ENCODE measurements around the gene SSU72. TPM values are rescaled to one million over a fixed set of nuclear protein-coding genes. Genes with fewer than 3 reads are reported as not detected.

The SSU72 gene
- total RNA-seq, 2 experiments from 2014 or later, result 95.4 to 101 TPM

DNA sequence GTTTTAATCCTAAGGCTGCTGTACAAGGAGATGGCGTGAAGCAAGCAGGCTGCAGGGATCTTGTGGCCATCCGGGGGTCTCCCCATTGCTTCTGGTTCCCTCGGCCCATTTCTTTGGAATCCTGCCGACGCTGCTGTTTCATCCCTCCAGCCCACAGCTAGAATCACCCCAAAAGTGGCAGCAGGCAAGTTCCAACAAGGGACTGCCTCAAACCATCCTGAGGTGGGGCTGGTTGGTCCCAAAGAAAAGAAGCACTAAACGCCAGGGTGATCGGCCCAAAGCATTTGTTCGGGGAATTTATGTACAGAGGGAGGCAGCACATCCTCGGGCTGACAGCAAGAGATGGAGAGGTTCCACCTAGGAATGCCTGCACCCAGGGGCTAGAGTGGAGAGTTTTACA lies 36.1 kb upstream of the SSU72 start:
- no peak for DNase-seq
- no peaks in the 10 kb centered on the region for H3K9me3 Mint-ChIP-seq
- no peaks in the 10 kb centered on the region for H3K36me3 ChIP-seq (ENCODE audit: insufficient read depth, low read length)
- no peak for ATAC-seq (ENCODE audit: poor library complexity)
- TF ChIP-seq, protein P1, sequence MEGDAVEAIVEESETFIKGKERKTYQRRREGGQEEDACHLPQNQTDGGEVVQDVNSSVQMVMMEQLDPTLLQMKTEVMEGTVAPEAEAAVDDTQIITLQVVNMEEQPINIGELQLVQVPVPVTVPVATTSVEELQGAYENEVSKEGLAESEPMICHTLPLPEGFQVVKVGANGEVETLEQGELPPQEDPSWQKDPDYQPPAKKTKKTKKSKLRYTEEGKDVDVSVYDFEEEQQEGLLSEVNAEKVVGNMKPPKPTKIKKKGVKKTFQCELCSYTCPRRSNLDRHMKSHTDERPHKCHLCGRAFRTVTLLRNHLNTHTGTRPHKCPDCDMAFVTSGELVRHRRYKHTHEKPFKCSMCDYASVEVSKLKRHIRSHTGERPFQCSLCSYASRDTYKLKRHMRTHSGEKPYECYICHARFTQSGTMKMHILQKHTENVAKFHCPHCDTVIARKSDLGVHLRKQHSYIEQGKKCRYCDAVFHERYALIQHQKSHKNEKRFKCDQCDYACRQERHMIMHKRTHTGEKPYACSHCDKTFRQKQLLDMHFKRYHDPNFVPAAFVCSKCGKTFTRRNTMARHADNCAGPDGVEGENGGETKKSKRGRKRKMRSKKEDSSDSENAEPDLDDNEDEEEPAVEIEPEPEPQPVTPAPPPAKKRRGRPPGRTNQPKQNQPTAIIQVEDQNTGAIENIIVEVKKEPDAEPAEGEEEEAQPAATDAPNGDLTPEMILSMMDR (IDR thresholded peaks at IDR 0.05), result no peak
- H3K27ac ChIP-seq (ENCODE audit: low read depth in 1 of 2, low read length in 2 of 2), result no peak overlapping the region
- H3K9me3 ChIP-seq (ENCODE audit: control insufficient read depth in 1 of 2, insufficient read depth in 1 of 2, low read length in 2 of 2), result no peaks in the 10 kb centered on the region
- H3K4me3 ChIP-seq (ENCODE audit: low read length), result no peak overlapping the region
- peak overlapping the region; percentile 70 for H3K27ac Mint-ChIP-seq
- CTCF ChIA-PET, result no interaction called here
- POLR2A ChIA-PET, result no interaction called here
- peaks cover 37% of the 10 kb centered on the region for H3K4me1 Mint-ChIP-seq (ENCODE audit: low read depth)
- peak overlapping the region; percentile 38 for H3K4me3 Mint-ChIP-seq
- H3K4me1 ChIP-seq (ENCODE audit: insufficient read depth, low read length), result peaks cover 33% of the 10 kb centered on the region
- H3K27me3 Mint-ChIP-seq, result no peaks in the 10 kb centered on the region
- H3K36me3 Mint-ChIP-seq (ENCODE audit: low read depth), result peaks cover 16% of the 10 kb centered on the region
- intact Hi-C loops (cut with DNase I, micrococcal nuclease), result no loop called here
- no peaks in the 10 kb centered on the region for H3K27me3 ChIP-seq (ENCODE audit: control insufficient read depth in 1 of 2, insufficient read depth in 2 of 2, low read length in 2 of 2)

DNA sequence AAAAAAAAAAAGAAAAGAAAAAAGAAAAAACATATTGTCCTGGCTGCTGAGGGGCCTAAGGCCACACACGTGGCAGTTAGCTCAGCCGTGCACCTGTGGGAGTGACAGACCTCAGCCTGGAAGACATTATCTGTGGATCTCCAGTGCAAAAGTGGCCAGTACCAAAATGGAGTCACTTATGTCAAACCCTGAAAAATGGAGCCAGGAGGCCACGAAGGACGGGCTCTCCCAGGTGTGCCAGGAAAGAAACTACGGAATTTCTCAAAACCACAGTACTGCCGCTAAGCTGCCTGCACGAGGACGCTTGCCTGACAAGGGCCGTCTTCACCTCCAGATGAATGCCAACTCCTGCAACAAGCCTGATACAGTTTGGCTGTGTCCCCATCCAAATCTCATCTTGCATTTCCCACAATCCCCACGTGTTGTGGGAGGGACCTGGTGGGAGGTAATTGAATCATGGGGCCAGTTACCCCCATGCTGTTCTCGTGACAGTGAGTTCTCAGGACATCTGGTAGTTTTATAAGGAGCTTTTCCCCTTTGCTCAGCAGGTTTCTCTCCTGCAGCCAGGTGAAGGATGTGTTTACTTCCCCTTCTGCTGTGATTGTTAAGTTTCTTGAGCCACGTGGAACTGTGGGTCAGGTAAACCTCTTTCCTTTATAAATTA lies 35.3 kb upstream of the SSU72 start:
- no peak overlapping the region for H3K4me3 Mint-ChIP-seq
- Histone ChIP-seq H3K27me3 (ENCODE audit: control insufficient read depth in 1 of 2, insufficient read depth in 2 of 2, low read length in 2 of 2) (no peaks in the 10 kb centered on the region), H3K9me3 (ENCODE audit: control insufficient read depth in 1 of 2, insufficient read depth in 1 of 2, low read length in 2 of 2) (no peaks in the 10 kb centered on the region), H3K4me1 (ENCODE audit: insufficient read depth, low read length) (peaks cover 33% of the 10 kb centered on the region), H3K4me3 (ENCODE audit: low read length) (no peak overlapping the region), H3K36me3 (ENCODE audit: insufficient read depth, low read length) (no peaks in the 10 kb centered on the region), H3K27ac (ENCODE audit: low read depth in 1 of 2, low read length in 2 of 2) (no peak overlapping the region)
- peak overlapping the region; percentile 70 for H3K27ac Mint-ChIP-seq
- no peak for ATAC-seq (ENCODE audit: poor library complexity)
- H3K27me3 Mint-ChIP-seq, result no peaks in the 10 kb centered on the region
- DNase-seq, result no peak
- no peaks in the 10 kb centered on the region for H3K9me3 Mint-ChIP-seq
- ChIA-PET POLR2A (no interaction called here), CTCF (no interaction called here)
- intact Hi-C loops (cut with DNase I, micrococcal nuclease), result no loop called here
- peaks cover 12% of the 10 kb centered on the region for H3K36me3 Mint-ChIP-seq (ENCODE audit: low read depth)
- TF ChIP-seq, protein P1 (IDR thresholded peaks at IDR 0.05), result no peak
- peaks cover 36% of the 10 kb centered on the region for H3K4me1 Mint-ChIP-seq (ENCODE audit: low read depth)

DNA sequence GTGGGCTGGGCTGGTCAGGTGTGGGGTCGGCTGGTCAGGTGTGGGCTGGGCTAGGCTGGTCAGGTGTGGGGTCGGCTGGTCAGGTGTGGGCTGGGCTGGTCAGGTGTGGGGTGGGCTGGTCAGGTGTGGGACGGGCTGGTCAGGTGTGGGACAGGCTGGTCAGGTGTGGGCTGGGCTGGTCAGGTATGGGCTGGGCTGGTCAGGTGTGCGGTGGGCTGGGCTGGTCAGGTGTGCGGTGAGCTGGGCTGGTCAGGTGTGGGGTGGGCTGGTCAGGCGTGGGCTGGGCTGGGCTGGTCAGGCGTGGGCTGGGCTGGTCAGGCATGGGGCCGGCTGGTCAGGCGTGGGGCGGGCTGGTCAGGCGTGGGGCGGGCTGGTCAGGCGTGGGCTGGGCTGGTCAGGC lies 31.6 kb upstream of the SSU72 start:
- Histone ChIP-seq H3K4me1 (ENCODE audit: insufficient read depth, low read length) (peaks cover 15% of the 10 kb centered on the region), H3K9me3 (ENCODE audit: control insufficient read depth in 1 of 2, insufficient read depth in 1 of 2, low read length in 2 of 2) (no peaks in the 10 kb centered on the region), H3K36me3 (ENCODE audit: insufficient read depth, low read length) (no peaks in the 10 kb centered on the region), H3K27me3 (ENCODE audit: control insufficient read depth in 1 of 2, insufficient read depth in 2 of 2, low read length in 2 of 2) (no peaks in the 10 kb centered on the region), H3K27ac (ENCODE audit: low read depth in 1 of 2, low read length in 2 of 2) (no peak overlapping the region), H3K4me3 (ENCODE audit: low read length) (no peak overlapping the region)
- no peak for ATAC-seq (ENCODE audit: poor library complexity)
- ChIA-PET POLR2A (interaction anchor here (2.2 kb wide), 1 partner anchor 9 kb away, joined by 16 read pairs; the partner anchor contains the start of gene MIB2), CTCF (no interaction called here)
- H3K27ac Mint-ChIP-seq, result no peak overlapping the region
- H3K4me3 Mint-ChIP-seq, result no peak overlapping the region
- no peaks in the 10 kb centered on the region for H3K9me3 Mint-ChIP-seq
- DNase-seq, result peak in 1 of 14 experiments; percentile 27
- TF ChIP-seq, protein P1 (IDR thresholded peaks at IDR 0.05), result no peak
- intact Hi-C loops (cut with DNase I, micrococcal nuclease), result no loop called here
- H3K4me1 Mint-ChIP-seq (ENCODE audit: low read depth), result peaks cover 17% of the 10 kb centered on the region
- no peaks in the 10 kb centered on the region for H3K36me3 Mint-ChIP-seq (ENCODE audit: low read depth)
- no peaks in the 10 kb centered on the region for H3K27me3 Mint-ChIP-seq

Measured in CD4-positive, alpha-beta T cell (primary cell).